IMR-90 (cell line): Measurements from ENCODE around the gene ZNF488. TPM values are rescaled to one million over a fixed set of nuclear protein-coding genes. Genes with fewer than 3 reads are reported as not detected.

Experiments used
- ATAC-seq: fragments of 200-7000 bp; cut with Tn5 transposase; 2 replicates; pipeline ENCODE4 v1.9.1; 2020; ENCODE audit warnings: low read depth, mild to moderate bottlenecking, moderate library complexity
- BruUV-seq: library from RNA; stranded (reverse); fragments of 400-500 nt; replicated peaks from 2 replicates; lab custom pipeline; 2021; lab: Mats Ljungman, UMichigan
- CTCF ChIA-PET: fragments of 300-600 bp; formaldehyde crosslinking; extraction: SDS; loops from one replicate; lab custom pipeline; 2021; ENCODE audit warnings: antibody characterized with exemption; lab: Yijun Ruan, JAX
- POLR2A ChIA-PET: fragments of 300-600 bp; sonication (Branson Sonifier 250); formaldehyde crosslinking; loops from one replicate; lab custom pipeline; 2022; ENCODE audit warnings: antibody characterized with exemption; ENCODE audit not compliant: unreplicated experiment; lab: Charles Lee
- DNase-seq: peaks from one replicate; pipeline ENCODE4 v3.0.0; 2013
- H2AFZ ChIP-seq: replicated peaks from 2 replicates; pipeline ENCODE3; 2013; ENCODE audit warnings: low read length, mild to moderate bottlenecking; ENCODE audit not compliant: poor library complexity
- H2AK5ac ChIP-seq: 2 replicates; pipeline ENCODE4 v1.6.1; 2013; ENCODE audit warnings: low read depth, low read length, inconsistent platforms
- H2AK9ac ChIP-seq: replicated peaks from 2 replicates; pipeline ENCODE3; 2013; ENCODE audit warnings: mild to moderate bottlenecking, low read depth, low read length, moderate library complexity; ENCODE audit not compliant: poor library complexity
- H2BK120ac ChIP-seq: 2 replicates; pipeline ENCODE4 v1.6.1; 2013; ENCODE audit warnings: low read depth, low read length, inconsistent platforms
- H2BK15ac ChIP-seq: 3 replicates; pipeline ENCODE4 v1.6.1; 2013; ENCODE audit warnings: low read depth, low read length, inconsistent platforms
- H2BK20ac ChIP-seq: 2 replicates; pipeline ENCODE4 v1.6.1; 2013; ENCODE audit warnings: low read depth, mild to moderate bottlenecking, inconsistent platforms, low read length, moderate library complexity
- H2BK5ac ChIP-seq: 2 replicates; pipeline ENCODE4 v1.6.1; 2013; ENCODE audit warnings: mild to moderate bottlenecking, low read depth, low read length, inconsistent platforms; ENCODE audit not compliant: poor library complexity, severe bottlenecking
- H3K14ac ChIP-seq: replicated peaks from 2 replicates; pipeline ENCODE4 v1.6.1; 2013; ENCODE audit warnings: low read depth, low read length, inconsistent platforms
- H3K18ac ChIP-seq: 2 replicates; pipeline ENCODE4 v1.6.1; 2013; ENCODE audit warnings: low read depth, low read length, control low read depth
- H3K23ac ChIP-seq: 2 replicates; pipeline ENCODE4 v1.6.1; 2013; ENCODE audit warnings: low read depth, low read length, inconsistent platforms
- H3K27ac ChIP-seq: 2 replicates; pipeline ENCODE4 v1.5.1; 2013; ENCODE audit warnings: mild to moderate bottlenecking, control low read depth, low read length; ENCODE audit not compliant: insufficient read depth
- H3K27me3 ChIP-seq: 2 replicates; pipeline ENCODE4 v1.6.1; 2013; ENCODE audit warnings: low read length; ENCODE audit not compliant: control insufficient read depth, insufficient read depth
- H3K36me3 ChIP-seq: 2 replicates; pipeline ENCODE4 v1.6.1; 2013; ENCODE audit warnings: low read length, mixed read lengths; ENCODE audit not compliant: control insufficient read depth, insufficient read depth
- H3K4ac ChIP-seq: 2 replicates; pipeline ENCODE4 v1.6.1; 2013; ENCODE audit warnings: low read depth, low read length, inconsistent platforms
- H3K4me1 ChIP-seq: 2 replicates; pipeline ENCODE4 v1.6.1; 2013; ENCODE audit warnings: low read length, mixed read lengths; ENCODE audit not compliant: control insufficient read depth, insufficient read depth
- H3K4me2 ChIP-seq: 2 replicates; pipeline ENCODE4 v1.6.1; 2013; ENCODE audit warnings: low read depth, mild to moderate bottlenecking, control low read depth, low read length, moderate library complexity
- H3K4me3 ChIP-seq: 2 replicates; pipeline ENCODE4 v1.5.1; 2013; ENCODE audit warnings: low read depth, mild to moderate bottlenecking, control low read depth, low read length, moderate library complexity; ENCODE audit not compliant: insufficient read depth
- H3K56ac ChIP-seq: 2 replicates; pipeline ENCODE4 v1.6.1; 2013; ENCODE audit warnings: low read length, inconsistent platforms; ENCODE audit not compliant: insufficient read depth; ENCODE audit errors: extremely low read depth
- H3K79me1 ChIP-seq, 2 experiments: 2 replicates each; pipeline ENCODE4 v1.6.1; 2013; ENCODE audit warnings: low read length in 2 of 2, inconsistent platforms in 1 of 2, low read depth in 1 of 2
- H3K9ac ChIP-seq: 2 replicates; pipeline ENCODE4 v1.6.1; 2013; ENCODE audit warnings: low read depth, low read length, control low read depth
- H3K9me1 ChIP-seq: 2 replicates; pipeline ENCODE4 v1.6.1; 2013; ENCODE audit warnings: low read length, inconsistent platforms; ENCODE audit not compliant: insufficient read depth
- H3K9me3 ChIP-seq: 2 replicates; pipeline ENCODE4 v1.6.1; 2013; ENCODE audit warnings: low read length; ENCODE audit not compliant: control insufficient read depth, insufficient read depth
- H4K20me1 ChIP-seq: 2 replicates; pipeline ENCODE4 v1.6.1; 2013; ENCODE audit warnings: low read length, inconsistent platforms; ENCODE audit not compliant: insufficient read depth
- H4K5ac ChIP-seq: 2 replicates; pipeline ENCODE4 v1.6.1; 2013; ENCODE audit warnings: mild to moderate bottlenecking, low read depth, low read length, control low read depth
- H4K8ac ChIP-seq, 2 experiments: 2 replicates each; pipeline ENCODE4 v1.6.1; 2013; ENCODE audit warnings: low read depth in 2 of 2, low read length in 2 of 2, control low read depth in 1 of 2, inconsistent platforms in 1 of 2
- H4K91ac ChIP-seq: 2 replicates; pipeline ENCODE4 v1.6.1; 2013; ENCODE audit warnings: low read depth, low read length, inconsistent platforms; ENCODE audit not compliant: insufficient read depth
- BHLHE40 ChIP-seq: fragments of 150-350 bp; IDR thresholded peaks from 2 replicates; pipeline ENCODE4 v1.6.1; 2016; ENCODE audit warnings: mild to moderate bottlenecking, low read depth, low read length
- CEBPB ChIP-seq: IDR thresholded peaks from 2 replicates; pipeline ENCODE4 v1.6.1; 2012; ENCODE audit warnings: low read depth, low read length, improper control_type of control experiment
- ELK1 ChIP-seq: fragments of 150-350 bp; IDR thresholded peaks from 2 replicates; pipeline ENCODE4 v1.6.1; 2016; ENCODE audit warnings: low read depth, mild to moderate bottlenecking, low read length, moderate library complexity, borderline replicate concordance
- MAFK ChIP-seq: IDR thresholded peaks from 2 replicates; pipeline ENCODE4 v1.6.1; 2012; ENCODE audit warnings: low read depth, low read length, improper control_type of control experiment
- MAZ ChIP-seq: IDR thresholded peaks from 2 replicates; pipeline ENCODE4 v1.6.1; 2012; ENCODE audit warnings: low read depth, mild to moderate bottlenecking, low read length, improper control_type of control experiment, moderate library complexity, borderline replicate concordance
- MXI1 ChIP-seq: IDR thresholded peaks from 2 replicates; pipeline ENCODE4 v1.6.1; 2012; ENCODE audit warnings: low read depth, mild to moderate bottlenecking, low read length, moderate library complexity, borderline replicate concordance
- RAD21 ChIP-seq: IDR thresholded peaks from 2 replicates; pipeline ENCODE4 v1.6.1; 2012; ENCODE audit warnings: low read length, improper control_type of control experiment
- RCOR1 ChIP-seq: IDR thresholded peaks from 2 replicates; pipeline ENCODE4 v1.6.1; 2012; ENCODE audit warnings: mild to moderate bottlenecking, low read length, improper control_type of control experiment; ENCODE audit not compliant: insufficient replicate concordance
- SMC3 ChIP-seq: fragments of 150-350 bp; IDR thresholded peaks from 2 replicates; pipeline ENCODE4 v1.6.1; 2016; ENCODE audit warnings: low read depth, mild to moderate bottlenecking, antibody characterized with exemption, low read length, moderate library complexity
- USF2 ChIP-seq: fragments of 150-350 bp; IDR thresholded peaks from 2 replicates; pipeline ENCODE4 v1.6.1; 2017; ENCODE audit warnings: mild to moderate bottlenecking, antibody characterized with exemption, low read length, low read depth
- WGBS, 2 experiments: methylation state at CpG; one replicate each; pipeline versions ENCODE4 v1.1.5 to v1.1.7; 2013; ENCODE audit warnings: missing lambda C conversion rate in 2 of 2; ENCODE audit not compliant: insufficient read length in 1 of 2; ENCODE audit errors: extremely low coverage in 2 of 2; 5-methylcytosine and 5-hydroxymethylcytosine counted together
- dilution Hi-C: fragments of 300-500 bp; cut with HindIII; formaldehyde crosslinking; loops from one replicate; pipeline ENCODE4 v1.14.3; 2018; ENCODE audit warnings: low sequenced_read_pairs; ENCODE audit not compliant: unreplicated experiment
- in situ Hi-C: fragments of 300-500 bp; cut with MboI; formaldehyde crosslinking; loops from 3 replicates; pipeline ENCODE4 v1.14.3; 2019; ENCODE audit warnings: low sequenced_read_pairs, inconsistent platforms, mixed read lengths
- intact Hi-C: fragments of 100-400 bp; cut with micrococcal nuclease; formaldehyde crosslinking; loops from 2 replicates; pipeline ENCODE4 v1.10.0; 2022
- polyA plus RNA-seq, 3 experiments: library from polyadenylated mRNA; depleted of rRNA; stranded (reverse); fragments of >200 nt; gene quantifications; 2 replicates each; pipeline ENCODE4 v1.2.3, GENCODE V29; 2012; ENCODE audit warnings: low replicate concordance in 1 of 3
- total RNA-seq: library from RNA; depleted of rRNA; stranded (reverse); fragments of >200 nt; gene quantifications from 2 replicates; pipeline ENCODE4 v1.2.3, GENCODE V29; 2012
- TF ChIP-seq, protein P1 (sequence below): conservative IDR thresholded peaks from 2 replicates; pipeline ENCODE4 v1.5.1; 2012; ENCODE audit warnings: mild to moderate bottlenecking, low read depth, low read length, improper control_type of control experiment

The ZNF488 gene
- total and polyA plus RNA-seq, 2 of the 4 experiments (the other 2 are of a cell fraction), result under 0.01 to 0.14 TPM

- no peak overlapping the region for H2BK15ac ChIP-seq
- H3K27me3 ChIP-seq, result peaks cover 15% of the 10 kb centered on the region
- DNase-seq, result peak; percentile 60
- H3K18ac ChIP-seq, result no peak overlapping the region
- H4K20me1 ChIP-seq, result no peaks in the 10 kb centered on the region
- H3K4me1 ChIP-seq, result peaks cover 1% of the 10 kb centered on the region; the same call in 1 of the 2 replicates
- no peak overlapping the region for H2BK120ac ChIP-seq
- no peak overlapping the region for H3K4ac ChIP-seq
- H2AFZ ChIP-seq, result peak overlapping the region; percentile 46
- peak; percentile 68 for ATAC-seq
- TF ChIP-seq ELK1 (no peak), USF2 (0 out of 2 replicates have a peak, but pooled peaks have one; percentile 3), MXI1 (no peak), MAZ (no peak), RAD21 (peak; percentile 81), RCOR1 (no peak), CEBPB (no peak), SMC3 (peak; percentile 70), BHLHE40 (no peak), MAFK (no peak)
- TF ChIP-seq, protein P1, sequence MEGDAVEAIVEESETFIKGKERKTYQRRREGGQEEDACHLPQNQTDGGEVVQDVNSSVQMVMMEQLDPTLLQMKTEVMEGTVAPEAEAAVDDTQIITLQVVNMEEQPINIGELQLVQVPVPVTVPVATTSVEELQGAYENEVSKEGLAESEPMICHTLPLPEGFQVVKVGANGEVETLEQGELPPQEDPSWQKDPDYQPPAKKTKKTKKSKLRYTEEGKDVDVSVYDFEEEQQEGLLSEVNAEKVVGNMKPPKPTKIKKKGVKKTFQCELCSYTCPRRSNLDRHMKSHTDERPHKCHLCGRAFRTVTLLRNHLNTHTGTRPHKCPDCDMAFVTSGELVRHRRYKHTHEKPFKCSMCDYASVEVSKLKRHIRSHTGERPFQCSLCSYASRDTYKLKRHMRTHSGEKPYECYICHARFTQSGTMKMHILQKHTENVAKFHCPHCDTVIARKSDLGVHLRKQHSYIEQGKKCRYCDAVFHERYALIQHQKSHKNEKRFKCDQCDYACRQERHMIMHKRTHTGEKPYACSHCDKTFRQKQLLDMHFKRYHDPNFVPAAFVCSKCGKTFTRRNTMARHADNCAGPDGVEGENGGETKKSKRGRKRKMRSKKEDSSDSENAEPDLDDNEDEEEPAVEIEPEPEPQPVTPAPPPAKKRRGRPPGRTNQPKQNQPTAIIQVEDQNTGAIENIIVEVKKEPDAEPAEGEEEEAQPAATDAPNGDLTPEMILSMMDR, result peak; percentile 85
- H3K27ac ChIP-seq, result no peak overlapping the region
- H2AK5ac ChIP-seq, result no peak overlapping the region
- no peaks in the 10 kb centered on the region for H3K9me1 ChIP-seq
- H3K23ac ChIP-seq, result no peak overlapping the region
- no peak overlapping the region for H2BK20ac ChIP-seq
- in situ Hi-C loops, result no loop called here
- no peaks in the 10 kb centered on the region for H3K9me3 ChIP-seq
- intact Hi-C loops, result no loop called here
- no peak overlapping the region for H4K5ac ChIP-seq
- dilution Hi-C loops, result no loop called here
- CTCF ChIA-PET, result interaction anchor here (1.0 kb wide), 2 partner anchors 26 to 293 kb away, joined by 3 to 4 read pairs; no protein-coding TSS in a partner anchor
- no peak overlapping the region for H3K4me3 ChIP-seq
- no peak overlapping the region for H3K56ac ChIP-seq
- H2BK5ac ChIP-seq, result no peak overlapping the region
- POLR2A ChIA-PET, result no interaction called here
- no peak overlapping the region for H3K9ac ChIP-seq
- H2AK9ac ChIP-seq, result no peak overlapping the region
- no peak overlapping the region for H4K91ac ChIP-seq
- no peaks in the 10 kb centered on the region for H3K36me3 ChIP-seq
- no TSS peak for BruUV-seq
- no peak overlapping the region for H4K8ac ChIP-seq
- no CpG with 5 or more reads among the region's 5 CpGs for WGBS, 2 experiments
- no peaks in the 10 kb centered on the region for H3K79me1 ChIP-seq
- H3K14ac ChIP-seq, result no peak overlapping the region
- H3K4me2 ChIP-seq, result no peak overlapping the region
Measured at GRCh38 chr10:47340608-47341170, 43.4 kb downstream of the ZNF488 start.
